Measurements from ENCODE around the gene GMDS. TPM values are rescaled to one million over a fixed set of nuclear protein-coding genes. Genes with fewer than 3 reads are reported as not detected.
A peak's percentile ranks its signal among the peaks of the same experiment; 100 is the strongest.

The GMDS gene
- total RNA-seq, 1 experiment from 2014 or later, result 7.9 TPM

GRCh38 chr6:2209226-2209809 lies 36.1 kb downstream of the GMDS start:
- H3K4me3 ChIP-seq, result no peak overlapping the region
- H3K27me3 ChIP-seq (replicated peaks), result peaks cover 6% of the 10 kb centered on the region; the same call in 1 of the 2 replicates
- no peaks in the 10 kb centered on the region for H3K9me3 ChIP-seq (replicated peaks)
- no peaks in the 10 kb centered on the region for H3K4me1 ChIP-seq (replicated peaks)
- DNase-seq (ENCODE audit: low read depth in 1 of 2, low spot score in 2 of 2), result no peak
- no peak overlapping the region for H3K27ac ChIP-seq
- no peaks in the 10 kb centered on the region for H3K36me3 ChIP-seq

- peaks cover 6% of the 10 kb centered on the region; the same call in 1 of the 2 replicates for H3K27me3 ChIP-seq (replicated peaks)
- no peak overlapping the region for H3K4me3 ChIP-seq
- no peak overlapping the region for H3K27ac ChIP-seq
- H3K4me1 ChIP-seq (replicated peaks), result no peaks in the 10 kb centered on the region
- H3K36me3 ChIP-seq, result no peaks in the 10 kb centered on the region
- DNase-seq (ENCODE audit: low read depth in 1 of 2, low spot score in 2 of 2), result no peak
- H3K9me3 ChIP-seq (replicated peaks), result no peaks in the 10 kb centered on the region
Observed at GRCh38 chr6:2208468-2208867, 36.9 kb downstream of the GMDS start.

GRCh38 chr6:2205396-2205795 lies 40.0 kb downstream of the GMDS start:
- DNase-seq (ENCODE audit: low read depth in 1 of 2, low spot score in 2 of 2), result no peak
- Histone ChIP-seq H3K4me3 (no peak overlapping the region), H3K27ac (no peak overlapping the region), H3K4me1 (replicated peaks) (no peaks in the 10 kb centered on the region), H3K9me3 (replicated peaks) (no peaks in the 10 kb centered on the region), H3K36me3 (no peaks in the 10 kb centered on the region), H3K27me3 (replicated peaks) (no peaks in the 10 kb centered on the region)

- H3K36me3 ChIP-seq, result no peaks in the 10 kb centered on the region
- DNase-seq (ENCODE audit: low read depth in 1 of 2, low spot score in 2 of 2), result no peak
- no peak overlapping the region for H3K4me3 ChIP-seq
- no peak overlapping the region for H3K27ac ChIP-seq
- H3K4me1 ChIP-seq (replicated peaks), result no peaks in the 10 kb centered on the region
- no peaks in the 10 kb centered on the region for H3K9me3 ChIP-seq (replicated peaks)
- no peaks in the 10 kb centered on the region for H3K27me3 ChIP-seq (replicated peaks)
Observed at GRCh38 chr6:2204272-2204671, 41.1 kb downstream of the GMDS start.

GRCh38 chr6:2203264-2203663 lies 42.1 kb downstream of the GMDS start:
- H3K36me3 ChIP-seq, result no peaks in the 10 kb centered on the region
- no peak overlapping the region for H3K4me3 ChIP-seq
- H3K4me1 ChIP-seq (replicated peaks), result no peaks in the 10 kb centered on the region
- no peaks in the 10 kb centered on the region for H3K9me3 ChIP-seq (replicated peaks)
- H3K27ac ChIP-seq, result no peak overlapping the region
- DNase-seq (ENCODE audit: low read depth in 1 of 2, low spot score in 2 of 2), result no peak
- H3K27me3 ChIP-seq (replicated peaks), result no peaks in the 10 kb centered on the region

- DNase-seq (ENCODE audit: low read depth in 1 of 2, low spot score in 2 of 2), result no peak
- no peak overlapping the region for H3K27ac ChIP-seq
- no peaks in the 10 kb centered on the region for H3K36me3 ChIP-seq
Observed at GRCh38 chr6:2197984-2198383, 47.4 kb downstream of the GMDS start.

GRCh38 chr6:2197177-2197671 lies 48.2 kb downstream of the GMDS start:
- H3K4me3 ChIP-seq, result no peak overlapping the region
- peaks cover 15% of the 10 kb centered on the region for H3K4me1 ChIP-seq (replicated peaks)
- H3K36me3 ChIP-seq, result no peaks in the 10 kb centered on the region
- DNase-seq (ENCODE audit: low read depth in 1 of 2, low spot score in 2 of 2), result peak; percentile 49 to 53
- H3K27ac ChIP-seq, result no peak overlapping the region
- no peaks in the 10 kb centered on the region for H3K27me3 ChIP-seq (replicated peaks)
- no peaks in the 10 kb centered on the region for H3K9me3 ChIP-seq (replicated peaks)

More at GRCh38 chr6:2197984-2198383, 47.4 kb downstream of the GMDS start:
- Histone ChIP-seq H3K4me1 (replicated peaks) (peaks cover 15% of the 10 kb centered on the region), H3K9me3 (replicated peaks) (no peaks in the 10 kb centered on the region), H3K27me3 (replicated peaks) (no peaks in the 10 kb centered on the region), H3K4me3 (no peak overlapping the region)

- peak in 1 of 2 experiments; percentile 58 for DNase-seq (ENCODE audit: low read depth in 1 of 2, low spot score in 2 of 2)
- Histone ChIP-seq H3K4me1 (replicated peaks) (peaks cover 15% of the 10 kb centered on the region), H3K9me3 (replicated peaks) (no peaks in the 10 kb centered on the region), H3K27me3 (replicated peaks) (no peaks in the 10 kb centered on the region), H3K36me3 (no peaks in the 10 kb centered on the region), H3K27ac (no peak overlapping the region), H3K4me3 (no peak overlapping the region)
Observed at GRCh38 chr6:2196079-2196679, 49.2 kb downstream of the GMDS start.

GRCh38 chr6:2194643-2195042 lies 50.8 kb downstream of the GMDS start:
- Histone ChIP-seq H3K27me3 (replicated peaks) (no peaks in the 10 kb centered on the region), H3K9me3 (replicated peaks) (no peaks in the 10 kb centered on the region), H3K4me3 (no peak overlapping the region), H3K36me3 (no peaks in the 10 kb centered on the region), H3K4me1 (replicated peaks) (peaks cover 15% of the 10 kb centered on the region), H3K27ac (no peak overlapping the region)
- no peak for DNase-seq (ENCODE audit: low read depth in 1 of 2, low spot score in 2 of 2)

- Histone ChIP-seq H3K4me1 (replicated peaks) (peaks cover 15% of the 10 kb centered on the region), H3K27ac (no peak overlapping the region), H3K4me3 (no peak overlapping the region), H3K9me3 (replicated peaks) (no peaks in the 10 kb centered on the region), H3K36me3 (no peaks in the 10 kb centered on the region), H3K27me3 (replicated peaks) (no peaks in the 10 kb centered on the region)
- DNase-seq (ENCODE audit: low read depth in 1 of 2, low spot score in 2 of 2), result no peak
Observed at GRCh38 chr6:2193931-2194330, 51.5 kb downstream of the GMDS start.

GRCh38 chr6:2192976-2193375 lies 52.4 kb downstream of the GMDS start:
- Histone ChIP-seq H3K36me3 (no peaks in the 10 kb centered on the region), H3K27me3 (replicated peaks) (no peaks in the 10 kb centered on the region), H3K4me1 (replicated peaks) (peaks cover 14% of the 10 kb centered on the region), H3K27ac (no peak overlapping the region), H3K4me3 (no peak overlapping the region), H3K9me3 (replicated peaks) (no peaks in the 10 kb centered on the region)
- DNase-seq (ENCODE audit: low read depth in 1 of 2, low spot score in 2 of 2), result no peak

- Histone ChIP-seq H3K4me1 (replicated peaks) (no peaks in the 10 kb centered on the region), H3K4me3 (no peak overlapping the region), H3K36me3 (no peaks in the 10 kb centered on the region), H3K27me3 (replicated peaks) (no peaks in the 10 kb centered on the region), H3K27ac (no peak overlapping the region), H3K9me3 (replicated peaks) (no peaks in the 10 kb centered on the region)
- DNase-seq (ENCODE audit: low read depth in 1 of 2, low spot score in 2 of 2), result no peak
Observed at GRCh38 chr6:2191390-2191740, 54.0 kb downstream of the GMDS start.

- H3K27me3 ChIP-seq (replicated peaks), result no peaks in the 10 kb centered on the region
- no peaks in the 10 kb centered on the region for H3K9me3 ChIP-seq (replicated peaks)
- no peak for DNase-seq (ENCODE audit: low read depth in 1 of 2, low spot score in 2 of 2)
- no peaks in the 10 kb centered on the region for H3K4me1 ChIP-seq (replicated peaks)
- H3K36me3 ChIP-seq, result no peaks in the 10 kb centered on the region
- no peak overlapping the region for H3K27ac ChIP-seq
- H3K4me3 ChIP-seq, result no peak overlapping the region
Observed at GRCh38 chr6:2190661-2191389, 54.6 kb downstream of the GMDS start.

GRCh38 chr6:2188856-2189384 lies 56.5 kb downstream of the GMDS start:
- Histone ChIP-seq H3K4me1 (replicated peaks) (peaks cover 7% of the 10 kb centered on the region), H3K9me3 (replicated peaks) (no peaks in the 10 kb centered on the region), H3K4me3 (no peak overlapping the region), H3K36me3 (no peaks in the 10 kb centered on the region), H3K27ac (no peak overlapping the region), H3K27me3 (replicated peaks) (no peaks in the 10 kb centered on the region)
- DNase-seq (ENCODE audit: low read depth in 1 of 2, low spot score in 2 of 2), result no peak
